ENCODE data around the gene PRR5L.

Gene PRR5L

DNA sequence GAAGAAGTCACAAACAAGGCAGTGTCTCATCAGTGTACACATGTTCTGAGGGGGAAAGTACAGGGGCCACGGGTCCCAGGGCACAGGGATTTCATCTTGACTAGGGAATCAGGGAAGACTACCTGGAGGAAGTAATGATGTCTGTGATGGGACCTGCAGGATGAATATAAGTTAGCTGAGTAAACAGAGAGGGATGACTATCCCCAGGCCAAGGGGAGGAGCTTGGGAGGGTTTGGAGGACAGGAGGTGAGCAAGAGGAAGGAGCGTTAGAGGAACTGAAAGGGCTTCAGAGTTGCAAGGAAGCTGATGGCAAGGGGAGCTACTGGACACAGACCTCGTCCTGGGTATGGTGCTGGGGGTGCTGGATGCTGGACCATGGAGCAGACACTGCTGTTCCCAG, 157.6 kb downstream of the PRR5L start:
- Histone ChIP-seq H3K4me1 (ENCODE audit: control insufficient read depth, insufficient read depth, low read length) (peaks cover 32% of the 10 kb centered on the region), H3K27me3 (ENCODE audit: control insufficient read depth in 1 of 2, insufficient read depth in 2 of 2, low read length in 2 of 2) (no peaks in the 10 kb centered on the region), H3K36me3 (ENCODE audit: control insufficient read depth in 2 of 2, insufficient read depth in 2 of 2, low read length in 2 of 2) (no peaks in the 10 kb centered on the region), H3K27ac (ENCODE audit: low read length) (no peak overlapping the region), H3K9ac (ENCODE audit: low read length in 2 of 2) (no peak overlapping the region), H3K4me3 (ENCODE audit: low read length in 2 of 2) (no peak overlapping the region), H3K9me3 (ENCODE audit: control insufficient read depth in 2 of 2, low read length in 2 of 2) (no peaks in the 10 kb centered on the region)

DNA sequence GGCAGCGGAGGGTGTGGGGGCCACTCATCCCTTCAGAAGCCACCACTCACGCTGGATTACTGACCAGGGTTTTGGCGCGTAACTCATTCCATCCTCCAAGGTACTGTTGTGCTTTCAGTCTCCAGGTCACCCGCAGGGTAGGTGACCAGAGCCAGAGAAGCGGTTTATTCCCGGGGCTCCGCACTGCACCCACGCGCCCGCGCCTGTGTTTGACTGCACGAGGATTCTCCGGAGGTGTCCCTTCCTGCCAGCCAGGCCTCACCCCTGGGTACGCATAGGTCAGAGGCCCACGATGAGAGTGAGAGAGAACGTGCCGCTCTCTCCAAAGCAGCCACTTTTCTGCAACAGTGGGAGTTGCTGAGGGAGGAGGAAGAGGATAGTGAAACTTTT, 158.5 kb downstream of the PRR5L start:
- H3K27me3 ChIP-seq (ENCODE audit: control insufficient read depth in 1 of 2, insufficient read depth in 2 of 2, low read length in 2 of 2) = no peaks in the 10 kb centered on the region
- H3K9ac ChIP-seq (ENCODE audit: low read length in 2 of 2) = no peak overlapping the region
- H3K4me1 ChIP-seq (ENCODE audit: control insufficient read depth, insufficient read depth, low read length) = peaks cover 32% of the 10 kb centered on the region
- H3K27ac ChIP-seq (ENCODE audit: low read length) = no peak overlapping the region
- no peak overlapping the region for H3K4me3 ChIP-seq (ENCODE audit: low read length in 2 of 2)
- no peaks in the 10 kb centered on the region for H3K36me3 ChIP-seq (ENCODE audit: control insufficient read depth in 2 of 2, insufficient read depth in 2 of 2, low read length in 2 of 2)
- H3K9me3 ChIP-seq (ENCODE audit: control insufficient read depth in 2 of 2, low read length in 2 of 2) = no peaks in the 10 kb centered on the region

DNA sequence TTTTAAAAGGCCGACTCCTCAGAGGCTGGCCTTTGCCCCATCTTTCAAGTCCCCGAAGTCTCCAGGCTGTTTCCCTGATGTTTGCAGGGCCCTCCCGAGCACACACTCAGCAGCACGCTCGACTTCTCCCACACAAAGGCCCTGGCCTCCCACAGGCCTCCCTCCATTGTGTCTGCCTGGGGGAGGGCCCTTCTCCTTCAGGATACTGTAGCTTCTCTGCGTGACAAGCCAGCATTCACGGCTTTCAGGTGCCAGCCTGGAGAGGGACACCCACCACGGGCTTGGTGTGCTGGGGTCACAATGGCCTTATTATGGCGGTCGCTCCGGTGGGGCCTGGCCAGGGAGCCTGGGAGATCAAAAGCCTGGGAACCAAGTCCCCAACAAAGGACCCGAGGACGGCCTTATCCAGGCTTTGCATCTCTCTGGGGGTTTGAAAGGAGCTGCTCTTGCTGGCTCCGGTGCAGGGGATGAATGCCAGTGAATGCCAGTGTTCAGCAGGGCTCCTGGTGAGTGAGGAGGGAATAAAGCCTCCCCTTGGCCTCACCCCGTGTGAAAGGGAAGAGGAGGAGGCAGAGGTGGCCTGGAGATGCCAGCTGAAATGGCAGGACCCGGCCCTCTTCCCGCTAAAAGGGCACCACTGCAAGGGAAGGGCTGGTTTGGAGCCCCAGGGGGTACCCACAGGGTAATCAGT, 159.0 kb downstream of the PRR5L start:
- no peak overlapping the region for H3K4me3 ChIP-seq (ENCODE audit: low read length in 2 of 2)
- peaks cover 27% of the 10 kb centered on the region for H3K4me1 ChIP-seq (ENCODE audit: control insufficient read depth, insufficient read depth, low read length)
- H3K9me3 ChIP-seq (ENCODE audit: control insufficient read depth in 2 of 2, low read length in 2 of 2) = no peaks in the 10 kb centered on the region
- no peaks in the 10 kb centered on the region for H3K36me3 ChIP-seq (ENCODE audit: control insufficient read depth in 2 of 2, insufficient read depth in 2 of 2, low read length in 2 of 2)
- no peak overlapping the region for H3K9ac ChIP-seq (ENCODE audit: low read length in 2 of 2)
- H3K27ac ChIP-seq (ENCODE audit: low read length) = peak overlapping the region; percentile 37
- H3K27me3 ChIP-seq (ENCODE audit: control insufficient read depth in 1 of 2, insufficient read depth in 2 of 2, low read length in 2 of 2) = no peaks in the 10 kb centered on the region

DNA sequence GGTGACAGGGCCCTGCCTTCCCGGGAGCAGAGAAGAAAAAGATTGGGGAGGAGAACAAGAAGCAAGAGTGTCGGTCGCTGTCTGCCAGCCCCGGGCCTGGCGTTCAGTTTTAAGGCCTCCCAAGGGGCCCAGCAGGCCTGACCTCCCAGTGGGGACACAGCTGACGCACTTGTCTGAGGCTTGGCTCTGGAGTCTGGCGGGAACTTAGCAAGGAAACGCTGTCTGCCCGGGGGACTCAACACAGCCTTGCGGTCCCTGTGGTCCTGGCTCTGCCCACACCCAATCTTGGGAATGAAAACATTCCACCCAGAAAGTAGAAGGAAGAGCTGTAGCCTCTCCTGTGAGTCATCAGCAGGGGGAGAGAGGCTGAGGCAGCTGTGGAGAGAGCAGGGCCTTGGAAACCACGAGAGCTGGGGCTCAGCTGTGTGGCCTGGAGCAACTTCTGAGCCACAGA, 159.6 kb downstream of the PRR5L start:
- Histone ChIP-seq H3K27me3 (ENCODE audit: control insufficient read depth in 1 of 2, insufficient read depth in 2 of 2, low read length in 2 of 2) (no peaks in the 10 kb centered on the region), H3K36me3 (ENCODE audit: control insufficient read depth in 2 of 2, insufficient read depth in 2 of 2, low read length in 2 of 2) (no peaks in the 10 kb centered on the region), H3K27ac (ENCODE audit: low read length) (peak overlapping the region; percentile 49), H3K4me3 (ENCODE audit: low read length in 2 of 2) (no peak overlapping the region), H3K9ac (ENCODE audit: low read length in 2 of 2) (no peak overlapping the region), H3K9me3 (ENCODE audit: control insufficient read depth in 2 of 2, low read length in 2 of 2) (no peaks in the 10 kb centered on the region), H3K4me1 (ENCODE audit: control insufficient read depth, insufficient read depth, low read length) (peaks cover 21% of the 10 kb centered on the region)

DNA sequence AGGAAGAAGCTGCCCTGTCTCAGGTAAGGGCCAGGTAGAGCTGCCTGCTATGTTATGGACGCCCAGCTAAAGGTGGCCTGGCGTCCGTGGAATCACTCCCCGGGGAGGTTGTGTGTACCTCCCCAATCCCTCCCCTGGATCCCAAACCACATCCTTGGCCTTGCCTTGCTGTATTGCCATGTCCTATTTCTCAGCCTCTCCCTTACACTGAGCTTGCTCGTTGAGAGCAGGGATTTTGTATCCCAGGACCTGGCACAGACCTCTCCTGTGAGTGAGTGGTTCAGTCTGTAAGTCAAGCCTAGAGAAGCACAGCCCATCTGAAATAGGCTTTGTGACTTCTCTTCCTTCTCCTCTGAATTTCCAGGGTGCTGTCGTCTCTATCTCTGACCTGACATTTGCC, 160.1 kb downstream of the PRR5L start:
- peak overlapping the region; percentile 49 for H3K27ac ChIP-seq (ENCODE audit: low read length)
- no peaks in the 10 kb centered on the region for H3K27me3 ChIP-seq (ENCODE audit: control insufficient read depth in 1 of 2, insufficient read depth in 2 of 2, low read length in 2 of 2)
- no peak overlapping the region for H3K9ac ChIP-seq (ENCODE audit: low read length in 2 of 2)
- H3K4me1 ChIP-seq (ENCODE audit: control insufficient read depth, insufficient read depth, low read length) = peaks cover 19% of the 10 kb centered on the region
- H3K4me3 ChIP-seq (ENCODE audit: low read length in 2 of 2) = no peak overlapping the region
- no peaks in the 10 kb centered on the region for H3K36me3 ChIP-seq (ENCODE audit: control insufficient read depth in 2 of 2, insufficient read depth in 2 of 2, low read length in 2 of 2)
- no peaks in the 10 kb centered on the region for H3K9me3 ChIP-seq (ENCODE audit: control insufficient read depth in 2 of 2, low read length in 2 of 2)

DNA sequence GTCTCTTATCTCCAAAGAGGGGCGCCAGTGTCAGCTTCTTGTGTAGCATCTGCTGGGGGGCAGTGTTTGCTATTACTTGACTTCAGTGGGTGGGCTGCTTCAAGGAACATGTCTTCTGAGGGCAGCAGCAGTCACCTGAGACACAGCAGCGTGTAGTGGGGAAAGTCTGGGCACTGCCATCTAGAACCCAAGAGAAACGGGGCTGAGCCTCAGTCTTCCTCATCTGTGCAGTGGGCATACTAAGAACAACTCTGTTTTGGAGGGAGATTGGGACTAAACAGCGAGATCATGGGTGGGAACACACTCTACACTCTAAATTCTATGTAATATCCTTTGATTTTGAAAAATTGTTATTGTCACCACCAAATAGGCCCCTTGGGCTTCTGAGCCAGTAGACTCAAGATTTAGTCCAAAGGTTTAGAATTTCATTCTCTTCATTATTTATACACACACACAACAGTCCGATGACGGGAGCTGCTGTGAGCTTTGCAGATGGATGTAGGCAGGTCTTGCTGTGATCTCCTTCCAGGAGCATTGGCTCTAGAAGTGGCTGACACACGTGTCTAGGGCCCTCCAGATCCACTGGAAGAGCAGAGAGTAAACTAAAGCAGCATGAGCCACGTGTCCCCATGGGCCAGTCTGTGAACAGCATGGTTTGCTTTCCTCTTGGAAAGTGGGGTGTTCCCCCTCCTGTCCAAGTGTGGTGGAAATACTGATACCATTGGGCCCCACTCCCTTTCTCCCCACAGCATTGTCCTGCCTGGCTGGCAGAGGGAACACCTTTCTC, 162.2 kb downstream of the PRR5L start:
- Histone ChIP-seq H3K27ac (ENCODE audit: low read length) (no peak overlapping the region), H3K36me3 (ENCODE audit: control insufficient read depth in 2 of 2, insufficient read depth in 2 of 2, low read length in 2 of 2) (no peaks in the 10 kb centered on the region), H3K27me3 (ENCODE audit: control insufficient read depth in 1 of 2, insufficient read depth in 2 of 2, low read length in 2 of 2) (no peaks in the 10 kb centered on the region), H3K4me3 (ENCODE audit: low read length in 2 of 2) (no peak overlapping the region), H3K9me3 (ENCODE audit: control insufficient read depth in 2 of 2, low read length in 2 of 2) (no peaks in the 10 kb centered on the region), H3K4me1 (ENCODE audit: control insufficient read depth, insufficient read depth, low read length) (peaks cover 17% of the 10 kb centered on the region), H3K9ac (ENCODE audit: low read length in 2 of 2) (no peak overlapping the region)

DNA sequence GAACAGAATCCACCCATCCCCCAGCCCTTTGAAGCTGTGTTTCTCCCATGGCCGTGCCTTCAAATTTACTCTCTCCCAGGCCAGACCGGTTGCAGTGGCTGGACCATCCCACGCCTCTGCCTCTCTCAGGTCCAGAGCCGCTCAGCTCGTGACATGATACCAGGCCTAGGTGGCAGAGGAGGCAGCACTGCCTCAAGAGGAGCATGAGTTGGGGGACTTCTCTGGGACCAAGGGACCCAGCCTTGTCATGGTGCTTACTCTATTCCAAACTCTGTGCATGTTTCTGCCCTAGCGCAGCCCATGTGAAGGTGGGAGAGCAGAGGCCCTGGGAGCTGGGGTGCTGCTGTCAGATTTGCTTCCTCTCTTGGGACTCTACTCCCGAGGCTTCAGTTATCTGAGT, 163.0 kb downstream of the PRR5L start:
- peaks cover 17% of the 10 kb centered on the region for H3K4me1 ChIP-seq (ENCODE audit: control insufficient read depth, insufficient read depth, low read length)
- H3K36me3 ChIP-seq (ENCODE audit: control insufficient read depth in 2 of 2, insufficient read depth in 2 of 2, low read length in 2 of 2) = no peaks in the 10 kb centered on the region
- H3K9ac ChIP-seq (ENCODE audit: low read length in 2 of 2) = no peak overlapping the region
- no peak overlapping the region for H3K4me3 ChIP-seq (ENCODE audit: low read length in 2 of 2)
- no peaks in the 10 kb centered on the region for H3K27me3 ChIP-seq (ENCODE audit: control insufficient read depth in 1 of 2, insufficient read depth in 2 of 2, low read length in 2 of 2)
- no peaks in the 10 kb centered on the region for H3K9me3 ChIP-seq (ENCODE audit: control insufficient read depth in 2 of 2, low read length in 2 of 2)
- no peak overlapping the region for H3K27ac ChIP-seq (ENCODE audit: low read length)

DNA sequence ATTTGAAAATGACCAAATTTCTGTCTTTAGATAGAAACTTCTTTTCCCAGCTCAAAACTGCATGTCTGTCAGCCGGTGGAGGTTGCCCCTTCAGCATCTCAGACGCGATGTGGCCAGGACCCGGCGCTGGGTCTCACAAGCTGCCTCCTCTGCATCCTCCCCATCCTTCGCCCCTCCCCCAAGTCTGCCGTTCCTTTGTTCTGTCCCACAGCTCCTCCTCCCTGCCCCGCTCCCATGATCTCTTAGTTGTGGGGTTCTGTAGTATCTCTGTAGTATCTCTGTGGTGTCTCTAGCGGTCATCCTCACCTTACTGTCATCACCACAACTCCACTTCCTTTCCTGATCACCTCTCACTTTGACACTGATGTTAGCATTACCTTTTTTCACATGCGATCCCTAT, 164.1 kb downstream of the PRR5L start:
- Histone ChIP-seq H3K27ac (ENCODE audit: low read length) (no peak overlapping the region), H3K36me3 (ENCODE audit: control insufficient read depth in 2 of 2, insufficient read depth in 2 of 2, low read length in 2 of 2) (no peaks in the 10 kb centered on the region), H3K4me1 (ENCODE audit: control insufficient read depth, insufficient read depth, low read length) (peaks cover 13% of the 10 kb centered on the region), H3K9me3 (ENCODE audit: control insufficient read depth in 2 of 2, low read length in 2 of 2) (no peaks in the 10 kb centered on the region), H3K9ac (ENCODE audit: low read length in 2 of 2) (no peak overlapping the region), H3K4me3 (ENCODE audit: low read length in 2 of 2) (no peak overlapping the region), H3K27me3 (ENCODE audit: control insufficient read depth in 1 of 2, insufficient read depth in 2 of 2, low read length in 2 of 2) (no peaks in the 10 kb centered on the region)

DNA sequence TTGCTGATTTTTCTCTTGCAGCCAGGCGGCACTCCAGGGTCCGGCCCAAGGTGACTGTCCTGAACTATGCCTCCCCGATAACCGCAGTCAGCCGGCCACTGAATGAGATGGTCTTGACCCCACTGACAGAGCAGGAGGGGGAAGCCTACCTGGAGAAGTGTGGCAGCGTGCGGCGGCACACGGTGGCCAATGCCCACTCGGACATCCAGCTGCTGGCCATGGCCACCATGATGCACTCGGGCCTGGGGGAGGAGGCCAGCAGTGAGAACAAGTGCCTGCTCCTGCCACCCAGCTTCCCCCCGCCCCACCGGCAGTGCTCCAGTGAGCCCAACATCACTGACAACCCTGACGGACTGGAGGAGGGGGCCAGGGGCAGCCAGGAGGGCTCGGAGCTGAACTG, 166.2 kb downstream of the PRR5L start:
- Histone ChIP-seq H3K9ac (ENCODE audit: low read length in 2 of 2) (no peak overlapping the region), H3K36me3 (ENCODE audit: control insufficient read depth in 2 of 2, insufficient read depth in 2 of 2, low read length in 2 of 2) (no peaks in the 10 kb centered on the region), H3K4me1 (ENCODE audit: control insufficient read depth, insufficient read depth, low read length) (no peaks in the 10 kb centered on the region), H3K27me3 (ENCODE audit: control insufficient read depth in 1 of 2, insufficient read depth in 2 of 2, low read length in 2 of 2) (no peaks in the 10 kb centered on the region), H3K9me3 (ENCODE audit: control insufficient read depth in 2 of 2, low read length in 2 of 2) (no peaks in the 10 kb centered on the region), H3K27ac (ENCODE audit: low read length) (no peak overlapping the region), H3K4me3 (ENCODE audit: low read length in 2 of 2) (no peak overlapping the region)

DNA sequence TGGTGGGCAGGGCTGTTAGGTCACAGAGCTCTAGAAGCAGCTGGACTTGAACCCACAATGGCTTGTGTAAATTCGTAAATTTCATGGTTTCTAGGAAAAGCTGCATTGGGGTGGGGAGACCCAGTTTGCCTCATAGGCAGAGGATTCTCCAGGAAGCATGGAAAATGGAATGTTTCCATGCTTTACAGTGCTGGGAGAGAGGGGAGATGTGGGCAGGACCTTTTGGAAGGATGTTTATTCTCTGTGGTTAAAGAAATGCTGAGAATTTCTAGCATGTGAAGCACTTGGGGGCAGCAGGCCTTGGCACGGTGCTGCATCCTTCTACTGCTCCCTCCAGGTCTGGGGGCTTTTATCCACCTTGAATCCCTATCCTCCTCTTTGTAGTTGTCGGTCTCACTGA, 167.7 kb downstream of the PRR5L start:
- Histone ChIP-seq H3K36me3 (ENCODE audit: control insufficient read depth in 2 of 2, insufficient read depth in 2 of 2, low read length in 2 of 2) (no peaks in the 10 kb centered on the region), H3K9ac (ENCODE audit: low read length in 2 of 2) (no peak overlapping the region), H3K27me3 (ENCODE audit: control insufficient read depth in 1 of 2, insufficient read depth in 2 of 2, low read length in 2 of 2) (no peaks in the 10 kb centered on the region), H3K27ac (ENCODE audit: low read length) (no peak overlapping the region), H3K4me3 (ENCODE audit: low read length in 2 of 2) (no peak overlapping the region), H3K4me1 (ENCODE audit: control insufficient read depth, insufficient read depth, low read length) (no peaks in the 10 kb centered on the region), H3K9me3 (ENCODE audit: control insufficient read depth in 2 of 2, low read length in 2 of 2) (no peaks in the 10 kb centered on the region)

DNA sequence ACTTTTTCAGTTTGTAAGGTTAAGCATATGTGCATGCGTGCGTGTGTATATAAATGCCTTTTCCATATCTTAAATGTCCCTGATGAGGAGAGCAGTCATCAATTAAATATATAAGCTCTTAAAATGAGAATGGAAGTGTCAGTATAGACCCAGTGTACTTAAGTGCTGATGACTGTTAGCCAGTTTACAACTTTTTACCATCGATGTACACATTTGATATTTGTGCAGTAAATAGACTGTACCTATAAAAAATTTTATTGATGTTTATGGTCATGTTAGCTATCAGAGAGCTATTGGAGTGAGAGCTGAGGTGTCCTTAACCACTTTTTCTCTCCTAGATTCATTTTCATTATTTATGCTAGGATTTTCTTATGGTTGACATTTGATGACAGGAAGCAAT, 168.6 kb downstream of the PRR5L start:
- H3K36me3 ChIP-seq (ENCODE audit: control insufficient read depth in 2 of 2, insufficient read depth in 2 of 2, low read length in 2 of 2) = no peaks in the 10 kb centered on the region
- no peaks in the 10 kb centered on the region for H3K4me1 ChIP-seq (ENCODE audit: control insufficient read depth, insufficient read depth, low read length)
- H3K27ac ChIP-seq (ENCODE audit: low read length) = no peak overlapping the region
- H3K9me3 ChIP-seq (ENCODE audit: control insufficient read depth in 2 of 2, low read length in 2 of 2) = no peaks in the 10 kb centered on the region
- no peak overlapping the region for H3K4me3 ChIP-seq (ENCODE audit: low read length in 2 of 2)
- H3K9ac ChIP-seq (ENCODE audit: low read length in 2 of 2) = no peak overlapping the region
- H3K27me3 ChIP-seq (ENCODE audit: control insufficient read depth in 1 of 2, insufficient read depth in 2 of 2, low read length in 2 of 2) = no peaks in the 10 kb centered on the region
